Measurements from ENCODE around the gene NBEA.
"Not testable (repeated sequence)": the region's sequence is repeated elsewhere in the genome, so short reads cannot be mapped to it uniquely, and the experiment has no call there.

The NBEA gene, protein sequence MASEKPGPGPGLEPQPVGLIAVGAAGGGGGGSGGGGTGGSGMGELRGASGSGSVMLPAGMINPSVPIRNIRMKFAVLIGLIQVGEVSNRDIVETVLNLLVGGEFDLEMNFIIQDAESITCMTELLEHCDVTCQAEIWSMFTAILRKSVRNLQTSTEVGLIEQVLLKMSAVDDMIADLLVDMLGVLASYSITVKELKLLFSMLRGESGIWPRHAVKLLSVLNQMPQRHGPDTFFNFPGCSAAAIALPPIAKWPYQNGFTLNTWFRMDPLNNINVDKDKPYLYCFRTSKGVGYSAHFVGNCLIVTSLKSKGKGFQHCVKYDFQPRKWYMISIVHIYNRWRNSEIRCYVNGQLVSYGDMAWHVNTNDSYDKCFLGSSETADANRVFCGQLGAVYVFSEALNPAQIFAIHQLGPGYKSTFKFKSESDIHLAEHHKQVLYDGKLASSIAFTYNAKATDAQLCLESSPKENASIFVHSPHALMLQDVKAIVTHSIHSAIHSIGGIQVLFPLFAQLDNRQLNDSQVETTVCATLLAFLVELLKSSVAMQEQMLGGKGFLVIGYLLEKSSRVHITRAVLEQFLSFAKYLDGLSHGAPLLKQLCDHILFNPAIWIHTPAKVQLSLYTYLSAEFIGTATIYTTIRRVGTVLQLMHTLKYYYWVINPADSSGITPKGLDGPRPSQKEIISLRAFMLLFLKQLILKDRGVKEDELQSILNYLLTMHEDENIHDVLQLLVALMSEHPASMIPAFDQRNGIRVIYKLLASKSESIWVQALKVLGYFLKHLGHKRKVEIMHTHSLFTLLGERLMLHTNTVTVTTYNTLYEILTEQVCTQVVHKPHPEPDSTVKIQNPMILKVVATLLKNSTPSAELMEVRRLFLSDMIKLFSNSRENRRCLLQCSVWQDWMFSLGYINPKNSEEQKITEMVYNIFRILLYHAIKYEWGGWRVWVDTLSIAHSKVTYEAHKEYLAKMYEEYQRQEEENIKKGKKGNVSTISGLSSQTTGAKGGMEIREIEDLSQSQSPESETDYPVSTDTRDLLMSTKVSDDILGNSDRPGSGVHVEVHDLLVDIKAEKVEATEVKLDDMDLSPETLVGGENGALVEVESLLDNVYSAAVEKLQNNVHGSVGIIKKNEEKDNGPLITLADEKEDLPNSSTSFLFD (N-terminal part only)

DNA sequence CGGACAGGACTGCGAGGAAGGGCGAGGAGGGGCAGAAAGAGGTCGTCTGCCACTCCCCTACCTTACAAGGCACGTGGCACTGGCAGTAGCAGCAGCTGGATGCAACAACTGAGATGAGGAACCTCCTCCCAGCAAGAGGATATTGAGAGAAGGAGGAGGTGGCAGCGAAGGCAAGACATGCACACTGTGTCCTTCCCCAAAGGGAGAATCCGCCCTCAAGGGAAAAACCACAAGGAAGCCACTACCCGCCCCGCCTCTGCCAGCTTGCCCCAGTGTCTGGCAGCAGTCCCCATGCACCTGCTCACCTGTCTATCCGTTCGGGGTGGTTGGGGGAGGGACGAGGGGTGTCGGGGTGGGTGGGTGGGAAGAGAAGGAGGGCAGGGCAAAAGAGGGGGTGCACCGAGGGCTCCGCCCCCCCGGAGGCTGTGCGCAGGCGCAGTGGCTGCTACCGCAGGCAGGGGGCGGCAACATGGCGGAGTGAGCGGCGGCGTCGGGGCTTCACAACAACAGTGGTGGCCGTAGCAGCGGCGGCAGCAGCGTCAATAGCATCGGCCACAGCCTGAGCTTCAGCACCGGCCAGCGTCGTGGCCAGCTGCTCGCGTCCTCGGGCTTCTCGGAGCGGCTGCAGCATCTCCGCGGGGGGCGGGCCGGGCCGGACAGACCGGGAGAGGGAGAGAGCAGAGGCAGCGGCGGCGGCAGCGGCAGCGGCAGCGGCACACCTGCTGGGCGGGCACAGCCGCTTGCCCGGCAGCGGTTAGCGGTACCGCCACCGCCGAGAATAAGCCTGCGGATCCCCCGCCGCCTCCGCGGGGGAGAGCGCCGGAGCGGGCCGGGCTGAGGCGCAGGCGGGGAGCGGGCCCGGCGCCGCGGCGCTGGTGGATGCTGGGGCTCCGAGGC, at the start of gene NBEA:
TSS of gene NBEA (plus strand) at position 436 of the 897 bp plus-strand sequence. CDS start 551 bp downstream, outside the sequence.
- DNase-seq (ENCODE audit: low spot score) = peak; percentile 69

DNA sequence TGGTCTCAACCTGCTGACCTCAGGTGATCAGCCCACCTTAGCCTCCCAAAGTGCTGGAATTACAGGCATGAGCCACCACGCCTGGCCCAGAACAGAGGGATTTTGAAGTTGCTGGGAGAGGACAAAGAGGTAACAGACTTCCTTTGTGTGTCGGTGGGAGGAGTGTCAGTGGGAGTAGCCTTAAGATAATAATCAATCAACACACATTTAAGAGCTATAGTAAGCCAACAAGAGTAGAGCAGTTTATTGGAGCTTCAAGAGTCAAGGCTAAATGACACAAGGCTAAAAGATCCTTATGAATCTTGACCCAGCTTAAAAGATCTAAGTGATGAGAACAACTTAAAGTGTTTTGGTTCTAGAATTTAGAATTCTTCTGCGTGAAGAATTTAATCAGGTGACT, 47.3 kb upstream of the NBEA start:
- DNase-seq (ENCODE audit: low spot score) = no peak

DNA sequence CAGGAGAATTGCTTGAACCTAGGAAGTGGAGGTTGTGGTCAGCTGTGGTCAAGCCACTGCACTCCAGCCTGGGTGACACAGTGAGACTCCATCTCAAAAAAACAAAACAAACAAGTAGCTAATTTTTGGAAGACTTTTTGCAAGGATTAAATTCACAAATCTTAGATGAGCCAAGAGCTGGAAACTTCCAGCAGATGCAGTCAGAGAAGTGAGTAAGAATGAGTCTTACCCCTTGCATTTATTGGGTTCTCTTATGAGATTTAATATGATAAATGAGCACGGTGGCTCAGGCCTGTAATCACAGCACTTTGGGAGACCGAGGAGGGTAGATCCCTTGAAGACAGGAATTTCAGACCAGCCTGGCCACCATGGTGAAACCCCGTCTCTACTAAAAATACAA, 44.9 kb upstream of the NBEA start:
- DNase-seq (ENCODE audit: low spot score) = no peak

DNA sequence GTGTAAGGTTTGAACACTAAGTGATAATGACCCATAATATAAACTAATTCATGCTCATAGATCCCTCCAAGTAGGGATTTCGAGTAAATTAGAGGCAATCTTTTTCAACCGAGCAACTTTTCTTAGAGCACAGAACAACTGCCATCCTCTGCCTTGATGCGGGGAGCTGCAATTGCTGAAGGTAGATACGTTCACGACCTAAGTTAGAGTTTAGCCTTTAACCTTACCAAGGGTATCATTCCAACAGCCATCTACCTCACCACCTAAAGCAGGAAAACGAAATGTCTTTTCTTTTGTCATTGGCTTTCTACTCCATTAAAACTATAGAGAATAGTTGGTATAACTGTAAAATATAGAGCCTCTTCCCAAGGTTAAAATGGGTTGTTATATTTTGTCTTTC, 42.2 kb upstream of the NBEA start:
- no peak for DNase-seq (ENCODE audit: low spot score)

DNA sequence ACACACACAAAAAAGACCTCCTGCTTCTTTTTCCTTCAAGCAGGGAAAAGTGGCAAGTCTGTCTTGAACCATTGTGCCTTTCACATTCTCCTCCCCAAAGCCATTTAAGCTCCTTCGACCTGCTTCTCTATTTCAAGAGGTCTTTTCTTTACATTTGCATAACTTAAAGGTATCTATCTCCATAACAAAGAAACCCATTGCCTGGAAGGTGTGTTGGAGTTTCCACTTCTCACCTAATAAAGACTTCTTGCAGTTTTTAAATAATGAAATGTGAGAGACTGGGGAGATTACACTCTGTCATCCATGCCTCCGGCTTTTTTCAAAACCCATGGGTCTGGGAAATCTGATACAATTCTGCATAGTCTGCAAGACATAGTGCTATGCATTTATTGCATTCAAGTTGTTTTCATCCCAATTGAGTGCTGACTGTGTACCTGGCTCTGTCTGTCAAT, 41.8 kb upstream of the NBEA start:
- no peak for DNase-seq (ENCODE audit: low spot score)

DNA sequence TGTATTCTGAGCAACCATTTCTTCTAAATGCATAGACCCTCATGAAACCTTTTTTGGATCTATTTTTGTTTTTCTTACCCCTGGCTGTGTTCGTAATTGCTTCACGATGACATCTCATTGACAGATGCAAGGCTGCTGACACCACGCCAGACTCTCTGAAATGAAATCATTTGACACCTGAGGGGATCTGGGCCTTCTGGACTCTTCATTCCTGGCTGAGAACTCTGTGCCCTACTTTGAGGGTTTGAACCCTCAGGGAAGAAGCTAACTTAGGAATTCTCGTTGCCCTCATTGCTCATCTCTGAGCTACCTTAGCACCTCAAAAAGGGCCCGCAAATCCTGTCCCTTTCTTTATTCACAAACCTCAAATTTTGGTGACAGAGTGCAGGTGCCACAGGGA, 40.5 kb upstream of the NBEA start:
- DNase-seq (ENCODE audit: low spot score) = no peak

DNA sequence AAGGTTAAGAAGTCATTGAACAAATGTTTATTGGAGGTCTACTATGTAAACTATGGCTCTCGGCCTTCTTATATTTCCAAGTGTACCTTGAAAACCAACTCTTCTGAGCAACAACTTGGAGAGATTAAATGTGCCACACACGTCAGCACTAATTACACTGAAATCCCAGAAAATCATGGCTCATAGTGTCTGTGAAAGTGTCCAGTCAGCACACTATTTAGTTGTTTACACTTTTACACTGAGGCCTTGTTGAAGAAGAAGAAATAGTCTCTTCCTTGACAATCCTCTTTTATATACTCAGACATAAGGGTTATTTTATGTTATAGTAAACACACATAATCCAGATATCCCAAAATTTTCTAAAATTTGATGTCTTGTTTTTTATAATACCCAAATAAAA, 30.9 kb upstream of the NBEA start:
- DNase-seq (ENCODE audit: low spot score) = no peak

DNA sequence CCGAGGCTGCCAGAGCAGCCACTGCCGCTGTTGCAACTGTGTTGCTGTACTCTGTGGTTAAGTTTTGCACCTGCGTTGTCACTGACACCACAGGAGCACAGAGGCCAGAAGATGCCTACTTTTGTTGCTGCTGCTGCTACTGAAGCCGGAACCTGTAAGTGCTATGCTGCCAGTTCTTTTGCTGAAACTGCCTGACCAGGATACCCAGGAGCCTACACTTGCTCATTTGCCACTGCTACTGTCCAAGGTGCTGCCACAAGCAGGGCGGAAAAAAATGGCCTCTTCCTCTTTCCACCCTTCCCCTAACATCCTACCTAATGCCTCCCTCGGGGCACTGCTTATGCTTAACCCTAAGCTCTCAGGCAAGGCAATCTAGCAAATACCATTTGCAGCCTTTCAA, 29.0 kb upstream of the NBEA start:
- no peak for DNase-seq (ENCODE audit: low spot score)

DNA sequence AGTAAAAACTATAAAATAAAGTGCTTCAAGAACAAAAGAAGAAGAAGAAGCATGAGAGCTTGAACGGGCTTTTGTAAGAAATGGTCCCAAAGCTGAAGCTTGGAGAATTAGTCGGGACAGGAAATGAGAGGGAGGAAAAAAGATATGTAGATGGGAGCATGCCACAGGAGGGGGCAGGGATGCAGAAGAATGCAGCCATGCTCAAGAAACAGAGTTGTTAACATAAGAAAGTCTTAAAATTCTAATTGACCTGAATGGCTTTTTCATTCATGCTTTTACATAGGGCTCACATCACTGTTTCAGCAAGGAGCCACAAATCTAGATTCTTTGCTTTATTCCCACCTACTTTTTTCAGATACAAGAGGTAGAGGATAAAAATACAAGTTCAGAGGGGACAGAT, 27.7 kb upstream of the NBEA start:
- DNase-seq (ENCODE audit: low spot score) = no peak

DNA sequence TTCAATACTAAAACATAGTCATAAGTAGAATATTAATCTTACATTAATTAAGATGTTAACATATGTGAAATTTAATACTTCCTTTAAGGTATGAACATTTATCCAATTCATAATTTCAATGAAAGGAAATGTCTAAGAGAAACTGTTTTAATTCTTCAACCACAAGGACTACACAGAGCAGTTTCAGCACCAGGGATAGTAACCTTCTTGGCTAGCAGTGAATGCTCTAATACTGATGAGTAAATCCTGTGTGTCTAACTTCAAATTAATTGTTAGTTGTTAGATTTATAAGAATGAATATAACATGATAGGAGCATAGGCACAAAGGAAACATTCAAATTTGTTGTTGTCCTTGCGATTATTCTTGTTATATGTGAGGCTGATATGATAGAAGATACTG, 15.6 kb upstream of the NBEA start:
- no peak for DNase-seq (ENCODE audit: low spot score)

DNA sequence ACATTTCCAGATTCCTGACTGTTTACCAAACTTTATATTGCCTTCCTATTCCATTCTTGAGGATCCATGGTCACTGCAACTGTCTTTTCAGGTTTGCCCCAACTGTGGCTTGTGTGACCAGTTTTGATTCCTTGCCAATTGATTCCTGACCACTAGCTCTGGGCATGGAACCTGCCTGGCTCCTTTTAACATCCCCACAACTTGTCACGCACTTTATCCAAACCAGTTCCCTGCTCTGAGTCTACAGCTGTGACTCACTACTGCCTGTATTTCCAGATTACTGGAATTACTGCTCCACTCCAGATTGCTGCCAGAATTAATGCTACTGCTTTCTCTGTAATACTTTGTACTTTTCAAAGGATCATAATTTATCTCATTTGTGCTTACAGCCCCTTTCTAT, 13.4 kb upstream of the NBEA start:
- not testable (repeated sequence) for DNase-seq (ENCODE audit: low spot score)

DNA sequence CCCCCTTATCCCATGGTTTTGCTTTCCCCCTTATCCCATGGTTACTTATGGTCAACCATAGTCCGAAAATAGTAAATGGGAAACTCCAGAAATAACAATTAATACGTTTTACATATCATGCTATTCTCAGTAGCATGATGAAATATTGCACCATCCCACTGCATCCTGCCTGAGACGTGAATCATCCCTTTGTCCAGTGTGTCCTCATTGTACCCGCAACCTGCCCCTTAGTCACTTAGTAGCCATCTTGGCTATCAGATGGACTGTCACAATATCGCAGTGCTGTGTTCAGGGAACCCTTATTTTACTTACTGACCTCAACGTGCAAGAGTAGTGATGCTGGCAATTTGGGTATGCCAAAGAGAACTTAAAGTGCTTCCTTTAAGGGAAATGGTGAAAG, 10.5 kb upstream of the NBEA start:
- DNase-seq (ENCODE audit: low spot score) = no peak

DNA sequence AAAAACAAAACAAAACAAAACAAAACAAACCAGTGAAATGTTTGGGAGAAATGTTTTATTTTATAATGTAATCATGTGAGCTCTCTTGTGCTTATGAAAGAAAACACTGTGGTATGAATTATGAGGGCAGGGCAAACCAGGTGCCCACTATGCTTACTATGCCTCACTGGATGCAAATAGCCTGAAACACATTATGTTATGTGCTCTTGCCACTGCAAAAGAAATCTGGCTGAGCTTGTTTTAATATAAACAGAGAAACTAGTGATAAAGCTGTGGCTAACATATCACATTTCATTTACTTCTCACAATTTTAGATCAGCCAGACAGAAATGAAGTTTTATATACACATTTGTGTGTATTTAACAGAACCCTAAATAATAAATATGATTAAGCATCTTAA, 8.7 kb upstream of the NBEA start:
- DNase-seq (ENCODE audit: low spot score) = no peak

DNA sequence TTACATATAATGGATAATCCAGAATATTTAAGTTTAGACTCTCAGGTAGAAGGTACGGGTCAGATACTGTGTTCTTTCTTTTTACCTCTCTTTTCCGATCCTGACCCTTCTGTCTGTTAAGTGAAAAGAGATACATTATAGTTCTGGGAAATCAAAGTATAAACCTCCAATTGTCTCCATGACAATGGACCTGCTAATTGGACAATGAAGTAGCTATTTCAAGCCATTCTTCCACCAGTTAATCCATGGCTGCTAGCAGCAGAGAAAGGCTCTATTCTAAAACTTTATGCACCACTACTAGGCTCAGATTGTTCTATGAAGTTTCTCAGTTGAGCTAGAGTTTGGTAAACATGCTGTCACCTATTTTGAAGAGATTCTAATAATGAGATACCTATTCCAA, 8.3 kb upstream of the NBEA start:
- no peak for DNase-seq (ENCODE audit: low spot score)

DNA sequence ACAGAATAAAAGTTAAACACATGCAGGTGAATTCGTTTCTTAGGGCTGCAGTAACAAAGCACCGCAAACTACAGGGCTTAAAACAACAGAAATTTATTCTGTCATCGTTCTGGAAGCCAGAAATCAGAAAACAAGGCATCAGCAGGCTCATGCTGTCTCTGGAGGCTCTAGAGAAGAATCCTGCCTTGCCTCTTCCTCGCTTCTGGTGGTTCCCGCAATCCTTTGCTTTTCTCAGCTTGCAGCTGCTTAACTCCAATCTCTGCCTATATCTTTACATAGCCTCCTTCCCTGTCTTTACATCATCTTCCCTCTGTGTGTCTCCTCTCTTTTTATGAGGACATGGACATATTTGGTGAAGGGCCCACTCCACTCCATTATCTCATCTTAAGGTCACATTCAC, 6.2 kb upstream of the NBEA start:
- DNase-seq (ENCODE audit: low spot score) = no peak

DNA sequence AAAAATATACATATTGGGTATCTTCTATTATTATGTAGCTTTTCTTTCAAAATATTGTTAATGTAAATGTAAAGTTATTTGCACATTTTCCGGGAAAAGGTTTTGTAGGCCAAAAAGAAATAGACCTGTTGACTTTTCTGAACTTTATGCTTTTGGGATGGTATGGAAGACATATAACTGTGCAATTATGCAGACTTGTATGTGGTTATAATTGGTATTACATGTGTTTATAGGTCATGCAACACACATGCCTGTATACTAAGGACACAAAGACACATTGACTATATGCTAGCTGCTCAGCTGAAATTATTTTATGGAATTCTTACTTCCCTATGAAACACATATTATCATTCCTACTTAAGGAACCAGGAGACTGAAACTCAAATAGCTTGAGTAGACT, 2.3 kb upstream of the NBEA start:
- DNase-seq (ENCODE audit: low spot score) = no peak

DNA sequence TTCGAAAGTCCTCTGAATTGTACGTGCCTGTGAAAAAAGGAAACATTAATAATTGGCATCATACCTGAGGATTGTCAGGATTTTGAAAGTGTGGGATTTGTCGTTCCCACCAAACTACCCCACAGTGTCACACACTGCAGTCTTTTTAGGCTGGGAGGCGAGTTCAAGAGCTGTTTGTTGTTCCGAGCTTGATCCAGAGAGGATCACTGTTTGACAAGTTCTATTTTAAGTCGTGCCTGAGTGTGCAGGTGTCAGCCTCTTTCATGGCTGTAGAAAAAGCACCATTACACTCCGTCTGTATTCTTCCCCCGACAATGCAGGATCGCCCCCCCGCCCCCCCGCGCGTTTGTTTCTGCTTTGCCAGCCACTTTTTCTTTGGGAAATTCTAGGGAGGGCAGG, 635 bp upstream of the NBEA start:
- no peak for DNase-seq (ENCODE audit: low spot score)

DNA sequence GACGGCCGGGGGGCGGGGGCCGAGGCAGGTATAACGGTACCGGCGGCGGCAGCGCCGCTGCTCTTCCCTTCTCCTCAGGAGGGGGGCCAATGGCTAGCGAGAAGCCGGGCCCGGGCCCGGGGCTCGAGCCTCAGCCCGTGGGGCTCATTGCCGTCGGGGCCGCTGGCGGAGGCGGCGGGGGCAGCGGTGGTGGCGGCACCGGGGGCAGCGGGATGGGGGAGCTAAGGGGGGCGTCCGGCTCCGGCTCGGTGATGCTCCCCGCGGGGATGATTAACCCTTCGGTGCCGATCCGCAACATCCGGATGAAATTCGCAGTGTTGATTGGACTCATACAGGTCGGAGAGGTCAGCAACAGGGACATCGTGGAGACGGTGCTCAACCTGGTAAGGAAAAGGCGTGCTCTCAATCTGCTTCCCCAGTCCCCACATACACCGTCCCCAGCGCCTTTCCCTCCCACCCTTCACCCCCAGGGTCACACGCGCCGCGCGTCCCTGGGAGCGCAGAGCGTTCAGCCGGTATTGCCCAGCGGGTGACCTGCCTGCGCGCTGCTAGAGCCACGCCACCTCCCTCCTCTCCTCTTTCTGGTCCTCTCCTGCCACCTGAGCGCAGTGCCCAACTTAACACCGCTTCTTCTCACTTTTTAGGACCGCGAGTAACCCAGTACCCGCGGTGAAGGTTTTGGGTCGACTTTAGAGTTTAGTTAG, 814 bp downstream of the NBEA start:
- DNase-seq (ENCODE audit: low spot score) = peak; percentile 1

DNA sequence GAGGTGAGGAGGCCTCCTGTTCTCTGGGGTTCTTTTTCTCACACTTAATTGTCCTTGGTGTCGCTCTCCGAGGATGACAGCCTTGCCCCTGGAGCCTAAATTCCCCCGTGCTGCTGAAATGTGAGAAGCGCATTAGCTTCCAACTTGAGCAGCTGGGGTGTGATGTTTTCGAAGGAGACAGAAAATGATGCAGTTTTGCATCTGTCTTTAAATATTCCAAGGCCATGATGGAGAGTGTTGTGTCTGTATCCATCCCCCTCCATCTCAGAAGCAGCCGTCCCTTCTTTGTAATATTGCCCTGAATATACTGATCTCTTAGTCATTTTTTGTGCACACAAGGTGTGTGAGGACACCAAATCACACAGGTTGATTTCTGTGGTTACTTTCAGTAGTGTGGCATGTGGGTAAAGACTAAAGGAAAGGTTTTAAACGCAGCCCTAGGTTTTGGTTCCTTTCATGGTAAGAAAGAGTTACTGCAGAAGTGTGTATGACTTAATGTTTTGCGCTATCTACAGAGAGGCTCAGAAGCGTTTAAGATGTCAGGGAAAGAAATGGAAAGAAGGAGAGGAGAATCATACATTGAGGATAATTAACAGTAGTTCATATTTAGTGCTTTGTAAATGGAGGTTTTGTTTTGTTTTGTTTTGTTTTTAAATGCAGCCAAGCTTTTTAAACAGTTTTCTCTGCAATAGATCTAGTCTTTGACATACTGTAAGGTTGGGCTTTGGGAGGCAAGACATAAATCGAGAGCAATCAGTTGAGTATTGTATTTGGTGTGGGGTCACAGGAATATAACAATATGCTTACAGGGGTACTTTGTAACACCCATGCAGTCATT, 1.6 kb downstream of the NBEA start:
- DNase-seq (ENCODE audit: low spot score) = peak; percentile 10

DNA sequence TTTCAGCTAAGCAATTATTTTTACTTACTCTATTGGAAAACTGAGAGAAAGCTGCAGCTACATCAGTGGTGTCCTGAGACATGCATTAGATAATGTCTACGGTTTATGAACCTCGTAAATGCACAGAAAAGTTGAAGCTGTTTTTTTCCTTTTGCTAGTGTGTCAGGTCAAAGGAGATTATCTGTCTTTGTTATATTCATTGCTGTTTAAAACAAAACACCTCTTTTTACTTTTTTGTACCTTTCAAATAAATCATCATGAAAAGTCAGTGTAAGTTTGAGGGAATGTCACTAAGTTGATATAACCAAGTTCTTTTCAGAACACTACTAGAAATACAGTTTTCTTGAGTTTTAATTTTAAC, 2.2 kb downstream of the NBEA start:
- DNase-seq (ENCODE audit: low spot score) = no peak
